Stimulated activated effector memory CD8-positive, alpha-beta T cell treated with anti-CD3 and anti-CD28 coated beads, Interleukin-12 subunit alpha, Interleukin-12 subunit beta, amount 100 ng/mL, for 72 hours (primary cell): ENCODE measurements around the gene SLC15A5.

ENCODE experiments used
- ATAC-seq: fragments of 150-1000 bp; cut with Tn5 transposase; 2 replicates; pipeline ENCODE4 v1.10.0; 2021
- DNase-seq, 2 donors: peaks; one replicate each; pipeline ENCODE4 v3.0.0; 2021 to 2022; ENCODE audit warnings: low spot score in 2 of 2
- H3K27ac Mint-ChIP-seq: one replicate; pipeline ENCODE4 v1.8.0; 2022; ENCODE audit warnings: mild to moderate bottlenecking, mixed read lengths
- H3K36me3 Mint-ChIP-seq: one replicate; pipeline ENCODE4 v1.8.0; 2022; ENCODE audit warnings: mild to moderate bottlenecking, mixed read lengths
- H3K4me1 Mint-ChIP-seq: one replicate; pipeline ENCODE4 v1.8.0; 2022; ENCODE audit warnings: mixed read lengths
- H3K4me3 Mint-ChIP-seq: one replicate; pipeline ENCODE4 v1.8.0; 2022; ENCODE audit warnings: mild to moderate bottlenecking, mixed read lengths
- H3K9me3 Mint-ChIP-seq: one replicate; pipeline ENCODE4 v1.8.0; 2022; ENCODE audit warnings: mixed read lengths

SLC15A5 gene

DNA sequence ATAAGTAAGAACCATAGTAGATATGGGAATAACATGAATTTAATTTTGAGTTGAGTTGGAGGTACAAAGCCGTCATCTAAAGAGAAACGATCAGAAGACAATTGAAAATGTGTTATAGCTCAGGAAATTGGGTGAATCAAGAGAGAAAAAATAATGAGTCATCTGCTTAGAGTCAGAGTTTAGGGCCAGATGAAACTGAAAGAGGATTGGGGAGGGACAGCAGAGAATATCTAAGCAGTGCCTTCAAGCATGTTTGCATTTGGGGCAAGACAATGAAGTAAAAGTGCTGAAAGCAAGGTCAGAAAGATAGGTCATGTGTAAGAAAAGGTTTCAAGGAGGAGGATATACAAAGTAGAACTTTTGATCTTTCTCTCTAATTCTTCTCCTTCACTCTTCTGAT is 49.4 kb downstream of the SLC15A5 start:
- no peak overlapping the region for H3K27ac Mint-ChIP-seq
- DNase-seq (no peak), ATAC-seq (no peak)
- no peaks in the 10 kb centered on the region for H3K36me3 Mint-ChIP-seq
- H3K4me1 Mint-ChIP-seq, result no peaks in the 10 kb centered on the region
- H3K4me3 Mint-ChIP-seq, result no peak overlapping the region
- H3K9me3 Mint-ChIP-seq, result peaks cover 8% of the 10 kb centered on the region

DNA sequence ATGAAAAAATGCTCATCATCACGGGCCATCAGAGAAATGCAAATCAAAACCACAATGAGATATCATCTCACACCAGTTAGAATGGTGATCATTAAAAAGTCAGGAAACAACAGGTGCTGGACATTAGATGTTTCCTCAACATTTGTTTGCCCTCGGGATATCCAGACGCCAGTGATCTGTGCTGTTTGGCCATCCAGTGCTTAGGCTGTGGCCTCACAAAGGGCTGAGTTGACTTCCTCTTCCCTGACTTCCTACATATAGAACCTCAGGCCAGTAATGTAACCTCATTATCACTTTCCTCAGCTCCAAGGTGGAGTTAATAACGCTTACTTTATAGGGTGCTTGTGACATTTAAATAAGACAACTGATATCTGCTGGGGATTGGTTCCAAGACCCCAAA is 51.8 kb downstream of the SLC15A5 start:
- DNase-seq (no peak), ATAC-seq (no peak)
- Mint-ChIP-seq H3K36me3 (no peaks in the 10 kb centered on the region), H3K4me3 (no peak overlapping the region), H3K9me3 (peaks cover 3% of the 10 kb centered on the region), H3K27ac (no peak overlapping the region), H3K4me1 (no peaks in the 10 kb centered on the region)

DNA sequence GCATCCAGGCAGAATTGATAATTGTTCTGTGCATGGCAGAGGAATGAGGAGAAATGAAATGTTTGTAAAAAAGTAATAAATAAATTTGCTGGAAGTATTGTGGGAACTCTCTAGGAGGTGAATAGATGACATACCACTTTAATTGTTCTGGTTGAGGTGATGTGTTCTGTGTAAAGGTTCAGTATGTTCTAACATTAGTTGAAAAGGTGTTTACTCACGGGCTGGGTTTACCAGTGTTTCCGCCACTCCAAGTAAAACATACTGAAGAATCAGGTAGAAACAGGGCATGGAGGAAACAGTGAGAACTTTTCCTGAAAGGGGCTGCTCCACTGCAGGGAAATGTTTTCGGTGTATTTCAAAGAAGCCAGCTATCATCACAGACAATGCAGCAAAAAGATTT is 53.3 kb downstream of the SLC15A5 start:
- Mint-ChIP-seq H3K4me1 (no peaks in the 10 kb centered on the region), H3K4me3 (no peak overlapping the region), H3K36me3 (no peaks in the 10 kb centered on the region), H3K9me3 (peaks cover 3% of the 10 kb centered on the region), H3K27ac (no peak overlapping the region)
- DNase-seq (no peak), ATAC-seq (no peak)

DNA sequence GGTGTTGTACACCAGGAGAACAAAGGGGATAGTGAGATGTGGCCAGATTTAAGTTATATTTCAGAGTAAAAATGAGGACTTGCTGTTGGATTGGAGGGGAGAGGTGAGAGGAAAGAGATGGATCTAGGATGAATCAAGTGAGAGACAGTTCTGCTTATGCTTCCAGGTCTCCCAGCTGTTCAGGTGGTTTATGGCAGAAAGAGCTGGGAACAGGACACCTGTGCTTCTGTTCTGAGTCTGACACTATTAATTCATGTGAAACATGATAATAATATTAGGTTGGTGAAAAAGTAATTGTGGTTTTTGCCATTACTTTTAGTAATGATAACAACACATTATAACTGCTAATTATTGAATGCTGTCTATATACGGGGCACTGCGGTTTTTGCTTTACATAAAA is 55.7 kb downstream of the SLC15A5 start:
- no peaks in the 10 kb centered on the region for H3K36me3 Mint-ChIP-seq
- no peaks in the 10 kb centered on the region for H3K4me1 Mint-ChIP-seq
- DNase-seq, result no peak
- H3K27ac Mint-ChIP-seq, result no peak overlapping the region
- no peak overlapping the region for H3K4me3 Mint-ChIP-seq
- H3K9me3 Mint-ChIP-seq, result peaks cover 3% of the 10 kb centered on the region
- no peak for ATAC-seq

DNA sequence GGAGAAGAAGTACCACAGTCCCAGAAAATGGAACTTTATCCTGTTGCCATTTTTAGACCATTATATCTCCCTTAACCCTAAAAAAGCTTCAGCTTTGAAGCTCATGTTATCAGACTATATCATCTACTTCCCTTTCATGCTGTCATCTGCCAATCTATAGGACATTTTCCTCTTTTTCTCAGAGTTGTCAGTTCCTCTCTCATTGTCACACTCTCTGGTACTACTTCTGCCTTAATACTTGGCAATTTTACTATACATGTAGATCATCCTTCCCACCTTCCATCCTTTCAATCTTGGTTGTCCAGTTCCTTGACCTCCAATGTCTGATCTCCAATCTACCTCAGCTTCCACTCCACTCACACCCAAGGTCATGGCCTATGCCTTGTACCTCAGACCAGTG is 57.4 kb downstream of the SLC15A5 start:
- Mint-ChIP-seq H3K27ac (no peak overlapping the region), H3K9me3 (peaks cover 3% of the 10 kb centered on the region), H3K4me3 (no peak overlapping the region), H3K4me1 (no peaks in the 10 kb centered on the region), H3K36me3 (no peaks in the 10 kb centered on the region)
- ATAC-seq (no peak), DNase-seq (no peak)

DNA sequence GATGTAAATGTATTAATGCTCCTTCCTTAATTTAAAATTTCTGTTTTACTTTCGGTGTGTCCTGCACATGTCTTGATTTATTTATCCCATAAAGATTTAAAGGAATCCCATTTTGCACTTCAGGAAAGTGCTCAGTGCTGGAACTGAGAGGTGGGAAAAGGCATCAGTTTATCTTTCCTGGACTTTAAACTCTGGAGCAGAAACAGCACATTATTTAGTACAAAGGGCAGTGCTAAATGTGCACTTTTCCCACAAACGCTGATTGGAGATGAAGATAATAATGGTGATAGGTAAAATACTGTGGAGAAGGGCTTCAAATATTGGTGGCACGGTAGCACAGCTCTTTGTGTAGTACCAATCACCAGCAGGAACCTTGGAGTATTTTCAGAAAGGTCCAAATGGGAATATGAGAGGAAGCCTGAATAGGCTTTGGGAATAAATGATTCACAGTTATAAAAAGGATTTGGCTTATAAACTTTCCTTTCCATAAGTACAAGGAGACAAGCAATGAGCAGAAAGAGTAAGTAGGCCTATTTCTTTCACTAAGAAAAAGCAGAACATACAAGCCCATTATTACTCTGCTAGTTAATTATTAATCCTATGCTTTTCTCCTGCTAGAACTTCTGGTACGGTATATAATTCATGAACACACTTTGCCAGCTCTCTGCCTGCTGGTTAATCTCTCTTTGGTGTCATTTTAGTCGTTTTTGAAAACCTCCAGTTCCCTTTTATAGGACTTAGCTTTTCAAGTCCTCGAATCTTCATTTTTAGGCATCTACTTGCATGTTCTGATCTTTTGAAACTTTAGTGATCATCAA is 58.3 kb downstream of the SLC15A5 start:
- no peak for DNase-seq
- H3K27ac Mint-ChIP-seq, result no peak overlapping the region
- H3K4me1 Mint-ChIP-seq, result no peaks in the 10 kb centered on the region
- no peak for ATAC-seq
- no peaks in the 10 kb centered on the region for H3K36me3 Mint-ChIP-seq
- peaks cover 3% of the 10 kb centered on the region for H3K9me3 Mint-ChIP-seq
- no peak overlapping the region for H3K4me3 Mint-ChIP-seq

DNA sequence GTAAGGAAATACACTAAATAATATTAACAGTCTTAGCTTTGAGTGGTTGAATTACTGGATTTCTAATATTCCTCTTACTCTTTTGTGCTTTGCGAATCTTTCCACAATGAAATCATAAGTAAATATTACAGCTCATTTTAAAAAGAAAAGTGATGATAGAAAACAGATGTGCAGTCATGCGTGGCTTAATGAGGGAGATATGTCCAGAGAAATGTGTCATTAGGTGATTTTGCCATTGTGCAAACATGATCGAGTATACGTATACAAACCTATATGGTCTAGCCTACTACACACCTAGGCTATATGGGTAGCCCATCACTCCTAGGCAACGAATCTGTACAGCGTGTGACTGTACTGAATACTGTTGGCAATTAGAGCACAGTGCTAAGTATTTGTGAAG is 59.3 kb downstream of the SLC15A5 start:
- no peak for ATAC-seq
- Mint-ChIP-seq H3K9me3 (peaks cover 3% of the 10 kb centered on the region), H3K4me1 (no peaks in the 10 kb centered on the region), H3K4me3 (no peak overlapping the region), H3K36me3 (no peaks in the 10 kb centered on the region), H3K27ac (no peak overlapping the region)
- DNase-seq, result no peak

DNA sequence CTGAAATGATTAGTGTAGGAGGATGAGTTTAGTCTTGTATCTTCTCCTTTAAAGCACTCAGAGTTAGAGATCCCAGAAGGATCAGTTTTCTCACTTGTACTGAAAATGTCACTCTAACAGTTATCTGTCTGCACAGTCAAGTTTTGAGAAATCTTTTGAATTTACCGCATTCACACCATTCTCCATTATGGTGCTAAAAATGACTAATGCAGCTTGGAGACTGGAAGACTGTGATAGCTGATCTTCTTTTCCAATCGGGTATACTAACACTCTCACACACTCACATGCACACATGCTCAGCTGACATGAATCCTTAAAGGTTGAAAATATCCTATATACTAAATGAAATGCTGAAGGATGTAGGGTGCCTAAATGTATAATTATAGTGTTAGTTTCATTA is 65.8 kb downstream of the SLC15A5 start:
- Mint-ChIP-seq H3K4me3 (no peak overlapping the region), H3K9me3 (no peaks in the 10 kb centered on the region), H3K36me3 (no peaks in the 10 kb centered on the region), H3K27ac (no peak overlapping the region), H3K4me1 (no peaks in the 10 kb centered on the region)
- ATAC-seq, result no peak
- no peak for DNase-seq

DNA sequence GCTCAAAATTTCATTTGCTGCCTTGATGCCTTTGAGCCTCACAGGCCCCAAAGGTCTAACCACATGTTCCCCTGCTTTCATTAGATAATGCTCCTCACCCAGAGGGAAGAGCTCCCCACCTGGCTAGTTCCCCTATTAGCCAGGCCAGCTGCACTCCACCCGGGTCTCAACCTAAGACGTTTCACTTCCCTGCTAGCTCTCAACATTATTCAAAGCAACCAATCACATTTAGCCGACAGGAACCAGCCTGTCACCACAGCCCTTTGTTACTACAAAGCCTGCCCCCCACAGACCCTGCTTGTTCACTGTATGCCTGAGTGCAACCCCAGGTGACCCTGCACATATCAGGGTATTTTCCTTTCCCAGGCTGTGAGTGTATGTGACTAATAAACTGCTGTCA is 78.6 kb downstream of the SLC15A5 start:
- H3K36me3 Mint-ChIP-seq, result no peaks in the 10 kb centered on the region
- no peaks in the 10 kb centered on the region for H3K4me1 Mint-ChIP-seq
- H3K4me3 Mint-ChIP-seq, result no peak overlapping the region
- H3K9me3 Mint-ChIP-seq, result peaks cover 8% of the 10 kb centered on the region
- no peak for ATAC-seq
- no peak for DNase-seq
- H3K27ac Mint-ChIP-seq, result no peak overlapping the region

DNA sequence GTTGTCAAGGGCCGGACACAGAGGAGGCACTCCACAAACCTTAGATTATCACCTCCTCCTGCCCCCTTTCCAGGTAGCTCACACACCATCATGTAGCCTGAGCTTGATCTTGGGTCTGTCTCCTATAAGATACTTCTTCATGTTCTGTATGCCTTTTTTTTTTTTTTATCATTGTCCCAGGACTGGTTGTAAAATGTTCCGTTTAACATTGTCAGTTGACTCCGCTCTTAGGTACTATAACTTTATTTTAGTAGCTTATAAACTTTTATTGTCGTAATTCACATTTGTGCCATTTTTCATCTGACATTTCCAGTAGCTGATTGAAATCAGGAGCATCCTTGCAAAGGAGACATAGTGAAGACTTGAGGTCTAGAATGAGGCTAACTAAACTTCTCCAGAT is 79.9 kb downstream of the SLC15A5 start:
- Mint-ChIP-seq H3K36me3 (no peaks in the 10 kb centered on the region), H3K4me3 (no peak overlapping the region), H3K9me3 (peaks cover 13% of the 10 kb centered on the region), H3K4me1 (no peaks in the 10 kb centered on the region), H3K27ac (no peak overlapping the region)
- no peak for ATAC-seq
- no peak for DNase-seq

DNA sequence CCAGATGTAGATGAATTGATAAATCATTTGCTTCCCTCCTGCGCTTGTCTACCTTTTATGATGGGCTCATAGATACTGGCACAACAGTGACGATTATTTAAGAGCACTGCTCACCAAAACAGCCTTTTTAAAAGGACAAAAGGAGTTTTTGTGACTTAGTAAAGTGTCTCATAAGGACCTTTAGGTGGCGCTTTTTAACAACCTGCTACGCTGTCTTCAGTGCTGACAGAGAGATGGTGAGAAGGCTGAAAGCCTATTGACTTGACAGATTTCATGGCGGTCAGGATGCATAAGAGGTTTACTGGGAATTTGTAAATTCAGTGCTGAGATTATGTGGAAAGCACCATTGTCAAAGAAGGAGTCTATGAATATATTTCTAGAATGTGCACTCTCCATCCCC is 87.6 kb downstream of the SLC15A5 start:
- H3K4me1 Mint-ChIP-seq, result no peaks in the 10 kb centered on the region
- no peak for ATAC-seq
- no peak overlapping the region for H3K4me3 Mint-ChIP-seq
- no peak overlapping the region for H3K27ac Mint-ChIP-seq
- H3K9me3 Mint-ChIP-seq, result peaks cover 8% of the 10 kb centered on the region
- no peak for DNase-seq
- no peaks in the 10 kb centered on the region for H3K36me3 Mint-ChIP-seq

DNA sequence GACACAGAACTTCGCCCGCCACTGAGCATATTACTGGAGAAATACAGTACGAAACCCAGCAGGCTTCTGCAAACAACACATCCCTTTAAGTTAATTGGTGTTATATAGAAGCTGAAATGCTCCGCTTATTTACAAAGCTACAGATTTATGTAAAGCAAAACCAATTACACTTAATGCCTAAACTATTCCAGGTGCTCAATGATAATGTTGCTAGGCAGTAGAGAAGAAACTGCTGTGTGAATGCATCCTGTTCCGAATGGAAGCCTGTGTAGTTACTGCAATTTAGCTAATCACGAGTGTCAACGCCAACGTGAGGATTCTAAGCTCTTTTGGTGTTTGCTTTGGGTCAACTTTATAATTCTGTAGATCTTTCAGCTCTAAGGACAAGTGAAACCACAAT is 89.8 kb downstream of the SLC15A5 start:
- no peak for DNase-seq
- Mint-ChIP-seq H3K4me3 (no peak overlapping the region), H3K9me3 (peaks cover 9% of the 10 kb centered on the region), H3K36me3 (no peaks in the 10 kb centered on the region), H3K27ac (no peak overlapping the region), H3K4me1 (no peaks in the 10 kb centered on the region)
- ATAC-seq, result no peak

DNA sequence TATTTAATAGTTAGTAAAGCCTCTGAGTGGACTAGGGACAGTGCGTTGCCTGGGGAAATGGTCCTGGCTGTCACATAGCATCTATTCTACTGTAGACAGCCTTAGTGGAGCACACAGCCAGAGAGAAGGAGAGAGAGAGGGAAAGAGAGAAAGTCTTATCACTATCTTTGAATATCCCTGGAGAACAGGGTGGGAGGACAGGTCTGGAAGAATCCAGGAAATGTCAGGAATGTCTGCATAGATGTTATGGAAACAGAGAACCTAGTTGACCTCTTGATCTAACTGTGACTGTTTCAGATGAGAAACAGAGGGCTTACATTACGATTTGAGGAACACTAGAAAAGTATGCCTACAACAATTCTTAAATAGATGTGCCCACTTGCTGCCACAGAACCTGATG is 92.8 kb downstream of the SLC15A5 start:
- Mint-ChIP-seq H3K4me1 (no peaks in the 10 kb centered on the region), H3K27ac (no peak overlapping the region), H3K9me3 (peaks cover 11% of the 10 kb centered on the region), H3K36me3 (no peaks in the 10 kb centered on the region), H3K4me3 (no peak overlapping the region)
- no peak for DNase-seq
- no peak for ATAC-seq

DNA sequence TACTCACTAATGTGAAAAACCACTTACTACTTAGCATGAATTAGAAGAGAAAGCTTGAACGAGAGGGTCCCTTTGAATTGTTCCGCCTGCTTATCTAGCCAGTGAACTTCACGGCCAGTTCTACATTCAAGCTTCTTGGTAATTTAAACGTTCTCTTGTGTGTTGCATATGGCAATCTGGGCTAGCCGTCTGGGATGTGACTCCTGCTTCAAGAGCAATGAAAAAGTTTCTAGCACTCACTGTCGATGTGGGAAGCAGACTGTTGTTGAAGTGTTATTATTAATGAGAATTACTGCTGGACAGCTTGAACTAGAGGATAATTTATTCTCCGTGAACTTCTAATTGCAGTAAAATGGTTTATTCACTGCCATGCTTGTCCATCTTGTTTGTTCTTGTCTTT is 93.9 kb downstream of the SLC15A5 start:
- Mint-ChIP-seq H3K36me3 (no peaks in the 10 kb centered on the region), H3K27ac (no peak overlapping the region), H3K4me3 (no peak overlapping the region), H3K4me1 (no peaks in the 10 kb centered on the region), H3K9me3 (peaks cover 11% of the 10 kb centered on the region)
- no peak for ATAC-seq
- DNase-seq, result no peak

DNA sequence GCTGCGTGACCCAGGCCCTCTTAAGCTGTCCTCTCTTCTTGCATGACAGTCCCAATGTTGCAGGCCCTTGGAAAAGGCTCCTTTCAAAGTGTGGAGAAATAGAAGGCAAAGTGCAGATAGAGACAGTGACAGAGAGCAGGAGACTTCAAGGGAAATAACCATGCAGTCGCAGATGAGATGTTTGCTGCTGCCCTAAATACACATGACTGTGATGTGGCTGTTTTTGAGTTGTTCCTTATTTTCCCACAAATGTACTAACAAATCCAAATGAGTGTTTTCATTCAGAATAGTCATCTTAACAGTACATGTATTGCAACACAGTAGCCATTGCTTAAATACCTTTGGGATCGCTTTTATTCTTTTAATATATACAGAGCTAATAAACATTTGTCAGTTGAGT is 101.6 kb downstream of the SLC15A5 start:
- peaks cover 4% of the 10 kb centered on the region for H3K9me3 Mint-ChIP-seq
- no peak for DNase-seq
- no peaks in the 10 kb centered on the region for H3K4me1 Mint-ChIP-seq
- H3K4me3 Mint-ChIP-seq, result no peak overlapping the region
- ATAC-seq, result no peak
- H3K27ac Mint-ChIP-seq, result no peak overlapping the region
- H3K36me3 Mint-ChIP-seq, result no peaks in the 10 kb centered on the region

DNA sequence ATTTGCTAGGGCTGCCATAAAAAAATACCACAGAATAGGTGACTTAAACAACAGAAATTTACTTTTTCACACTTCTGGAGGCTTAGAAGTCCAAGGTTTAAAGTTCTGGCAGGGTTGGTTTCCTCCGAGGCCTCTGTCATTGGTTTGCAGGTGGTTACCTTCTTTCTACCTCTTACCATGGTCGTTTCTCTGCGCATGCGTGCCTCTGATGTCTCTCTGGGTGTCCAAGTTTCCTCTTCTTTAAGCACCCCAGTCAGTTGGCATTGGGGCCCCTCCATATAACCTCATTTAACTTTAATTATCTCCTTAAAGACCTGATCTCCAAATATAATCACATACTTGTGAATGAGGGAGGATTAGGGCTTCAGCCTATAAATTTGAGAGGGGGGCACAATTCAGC is 103.2 kb downstream of the SLC15A5 start:
- no peak for DNase-seq
- Mint-ChIP-seq H3K4me1 (no peaks in the 10 kb centered on the region), H3K27ac (no peak overlapping the region), H3K9me3 (no peaks in the 10 kb centered on the region), H3K36me3 (no peaks in the 10 kb centered on the region), H3K4me3 (no peak overlapping the region)
- ATAC-seq, result no peak

DNA sequence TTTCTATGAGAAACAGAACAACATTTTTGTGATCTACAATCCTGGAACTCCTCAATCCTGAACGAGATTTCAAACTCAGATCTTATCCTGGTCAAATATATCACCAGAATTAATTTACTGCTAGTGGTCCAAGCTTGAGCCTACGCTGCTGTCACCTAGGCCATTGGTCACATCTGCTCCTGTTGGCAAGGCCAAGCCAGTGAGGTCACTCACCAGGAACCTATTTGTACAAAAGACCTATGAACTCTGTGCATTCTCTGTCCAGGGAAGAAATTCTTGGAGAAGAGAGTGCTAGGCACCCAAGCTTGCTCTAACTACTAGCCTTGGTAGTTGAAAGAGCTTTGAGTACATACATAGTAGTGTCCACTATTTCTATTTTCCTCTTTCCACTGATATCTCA is 106.1 kb downstream of the SLC15A5 start:
- ATAC-seq (no peak), DNase-seq (no peak)
- Mint-ChIP-seq H3K4me1 (no peaks in the 10 kb centered on the region), H3K36me3 (no peaks in the 10 kb centered on the region), H3K27ac (no peak overlapping the region), H3K4me3 (no peak overlapping the region), H3K9me3 (peaks cover 2% of the 10 kb centered on the region)
